GM19193 (cell line): Measurements from ENCODE around the gene FAM117A.

Source experiments
- POLR2A ChIP-seq: IDR thresholded peaks from 4 replicates; pipeline ENCODE4 v1.6.1; 2011; ENCODE audit not compliant: insufficient read depth, insufficient read length; ENCODE audit errors: extremely low read depth

Gene FAM117A

DNA sequence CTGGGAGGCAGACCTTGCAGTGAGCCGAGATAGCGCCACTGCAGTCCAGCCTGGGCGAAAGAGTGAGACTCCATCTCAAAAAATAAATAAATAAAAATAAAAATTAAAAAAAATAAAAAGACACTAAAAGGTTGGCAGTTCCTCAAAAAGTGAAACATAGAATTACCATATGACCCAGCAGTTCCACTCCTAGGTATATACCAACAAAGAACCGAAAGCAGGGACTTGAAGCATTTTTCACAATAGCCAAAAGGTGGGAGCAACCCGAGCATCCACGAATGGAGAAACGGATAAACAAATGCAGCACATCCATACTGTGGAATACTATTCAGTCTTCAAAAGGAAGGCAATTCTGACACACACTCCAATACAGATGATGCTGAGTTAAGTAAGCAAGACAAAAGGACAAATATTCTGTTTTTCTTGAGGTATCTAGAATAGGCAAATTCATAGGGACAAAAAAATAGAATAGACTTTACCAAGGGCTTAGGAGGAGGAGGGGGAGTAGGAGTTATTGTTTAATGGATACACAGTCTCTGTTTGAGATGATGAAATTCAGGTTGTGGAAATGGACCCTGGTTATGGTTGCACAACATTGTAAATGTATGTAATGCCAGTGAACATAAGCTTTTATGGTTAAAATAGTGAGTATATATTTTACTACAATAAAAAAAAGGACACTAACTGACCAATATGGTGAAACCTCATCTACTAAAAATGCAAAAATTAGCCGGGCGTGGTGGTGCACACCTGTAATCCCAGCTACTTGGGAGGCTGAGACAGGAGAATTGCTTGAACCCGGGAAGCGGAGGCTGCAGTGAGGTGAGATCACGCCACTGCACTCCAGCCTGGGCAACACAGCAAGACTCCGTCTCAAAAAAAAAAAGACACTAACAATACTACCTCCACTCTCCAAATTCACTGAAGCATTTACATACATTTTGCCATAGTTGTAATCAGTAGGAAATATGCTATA lies 29.1 kb downstream of the FAM117A start:
- no peak for TF ChIP-seq POLR2A

DNA sequence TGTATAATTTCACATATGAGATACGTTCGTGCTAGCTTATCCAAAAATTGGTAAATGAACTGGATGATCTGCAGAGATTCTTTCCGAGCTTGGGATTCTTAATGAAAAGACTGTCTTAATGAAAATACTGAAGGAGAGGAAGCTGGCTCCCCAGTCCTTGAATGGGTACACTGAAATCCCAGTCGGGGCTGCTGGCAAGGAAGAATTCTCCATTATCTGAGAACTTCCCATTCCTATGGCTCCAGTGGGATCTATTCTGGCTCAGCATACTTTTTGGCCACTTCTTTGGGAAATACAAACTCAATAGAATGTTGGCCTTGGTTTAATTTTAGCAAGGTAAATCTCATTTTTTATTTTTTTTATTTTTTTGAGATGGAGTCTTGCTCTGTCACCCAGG lies 32.5 kb downstream of the FAM117A start:
- no peak for TF ChIP-seq POLR2A

DNA sequence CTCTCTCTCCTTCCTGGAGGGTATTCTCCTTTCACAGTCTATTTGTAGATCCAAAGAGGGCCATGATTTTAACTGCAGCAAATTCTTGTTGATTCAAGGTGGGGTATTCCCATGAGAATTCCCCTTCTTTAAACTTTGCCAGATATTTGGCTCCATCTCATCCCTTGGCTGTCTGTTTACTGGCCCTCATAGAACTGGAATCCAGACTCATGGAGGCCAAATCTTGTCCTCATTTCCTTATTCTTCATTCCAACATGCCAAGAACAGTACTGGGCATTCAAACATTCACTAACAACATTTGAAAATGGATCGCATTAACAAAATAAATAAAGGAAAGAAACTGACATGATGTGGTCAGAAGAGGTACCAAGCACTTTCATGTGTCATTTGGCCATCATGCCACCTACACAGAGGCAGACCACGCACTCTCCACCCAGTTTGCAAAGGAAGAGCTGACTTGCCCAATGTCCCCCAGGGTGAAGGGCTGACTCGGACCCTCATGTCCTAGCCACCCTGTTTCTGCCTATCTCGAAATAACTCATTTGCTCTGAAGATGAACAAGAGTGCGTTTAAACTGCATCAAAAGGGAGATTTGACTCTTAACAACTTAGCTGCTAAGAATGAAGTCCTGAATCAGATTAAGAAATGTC lies 33.0 kb downstream of the FAM117A start:
- TF ChIP-seq POLR2A: no peak

DNA sequence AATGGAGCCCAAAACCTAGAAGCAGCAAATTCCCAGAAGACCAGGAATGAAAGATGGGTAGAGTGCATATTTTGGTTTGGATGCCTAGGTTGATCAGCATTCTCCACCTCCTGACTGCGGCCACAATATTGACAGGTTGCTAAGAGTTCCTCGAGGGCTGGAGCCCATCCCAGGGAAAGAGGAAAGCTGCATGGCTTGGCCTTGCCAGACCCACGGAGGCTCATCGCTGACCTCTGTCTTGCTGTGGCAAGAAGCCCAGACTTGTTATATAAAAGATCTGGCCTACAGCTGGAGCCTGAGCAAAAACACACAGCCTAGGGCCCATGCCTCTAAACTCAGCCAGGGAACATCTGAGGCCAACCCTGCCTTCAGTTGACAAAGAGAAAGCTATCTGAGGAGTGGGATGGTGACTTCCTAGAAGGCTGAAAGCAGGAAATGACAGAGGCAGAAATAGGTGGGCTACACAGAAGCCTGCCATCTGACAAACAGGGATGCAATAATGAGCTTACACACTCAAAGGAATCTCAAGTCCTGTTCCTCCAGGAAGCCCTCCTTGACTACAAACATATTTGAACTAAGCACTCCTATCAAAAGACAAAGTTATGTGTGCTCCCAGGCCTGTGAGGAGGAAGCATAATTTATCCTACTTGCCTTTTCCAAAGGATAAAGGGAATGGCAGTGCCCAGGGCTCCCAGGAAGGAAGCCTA lies 33.7 kb downstream of the FAM117A start:
- TF ChIP-seq POLR2A: no peak

DNA sequence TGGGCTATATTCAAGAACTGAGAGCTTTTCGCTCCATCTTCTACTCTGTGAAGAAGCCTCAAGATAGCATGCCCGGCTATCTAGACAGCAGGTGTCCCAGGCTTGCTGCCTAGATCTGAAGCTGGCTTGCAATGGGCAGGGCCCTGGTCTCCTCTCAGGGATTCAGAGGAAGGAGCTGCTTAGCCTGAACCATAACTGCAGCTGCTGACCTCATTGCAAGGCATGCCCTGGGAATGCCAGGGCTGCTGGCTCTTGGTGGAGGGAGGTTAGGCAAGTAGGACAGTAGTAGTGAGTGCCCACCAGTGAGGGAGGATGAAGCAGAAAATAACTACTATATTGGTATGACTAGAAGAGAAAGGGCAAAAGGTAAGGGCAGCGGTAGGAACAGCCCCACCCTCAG lies 34.9 kb downstream of the FAM117A start:
- no peak for TF ChIP-seq POLR2A

DNA sequence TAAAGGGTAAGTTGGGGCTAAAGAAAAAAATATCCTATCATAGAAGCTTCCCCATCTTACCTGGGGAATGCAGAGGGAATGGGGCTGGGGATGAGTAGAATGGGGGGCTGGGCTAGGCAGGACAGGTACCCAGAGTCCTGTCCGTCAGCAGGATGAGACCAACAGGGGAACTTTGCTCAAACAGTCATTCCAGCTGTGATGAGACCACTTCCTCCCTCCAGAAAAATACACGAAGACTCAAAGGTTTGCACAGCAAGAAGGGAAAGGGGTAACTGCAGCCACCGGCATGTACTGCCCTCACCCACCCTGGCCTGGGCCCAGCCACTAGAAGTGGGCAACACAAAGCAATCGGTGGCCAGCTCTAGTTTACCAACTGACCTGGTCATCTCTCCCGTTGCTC lies 35.5 kb downstream of the FAM117A start:
- TF ChIP-seq POLR2A: no peak

DNA sequence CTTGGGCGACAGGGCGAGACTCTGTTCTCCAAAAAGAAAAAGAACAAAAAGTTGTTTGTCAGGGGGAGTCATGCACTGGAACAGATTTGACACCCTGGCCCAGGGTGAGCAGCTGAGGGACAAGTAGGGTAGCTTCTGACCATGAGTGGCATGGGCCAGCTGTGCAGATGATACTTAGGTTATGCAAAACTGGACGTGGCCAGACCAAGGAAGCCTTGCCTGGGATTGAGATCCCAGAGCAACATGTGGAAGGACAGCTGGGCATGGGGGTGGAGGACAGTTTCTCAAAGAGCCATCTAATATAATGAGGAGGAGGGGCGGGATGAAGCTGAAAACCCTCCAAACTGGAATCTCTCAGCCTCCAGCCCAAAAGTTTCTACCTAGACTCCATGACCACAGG lies 36.6 kb downstream of the FAM117A start:
- TF ChIP-seq POLR2A: no peak

DNA sequence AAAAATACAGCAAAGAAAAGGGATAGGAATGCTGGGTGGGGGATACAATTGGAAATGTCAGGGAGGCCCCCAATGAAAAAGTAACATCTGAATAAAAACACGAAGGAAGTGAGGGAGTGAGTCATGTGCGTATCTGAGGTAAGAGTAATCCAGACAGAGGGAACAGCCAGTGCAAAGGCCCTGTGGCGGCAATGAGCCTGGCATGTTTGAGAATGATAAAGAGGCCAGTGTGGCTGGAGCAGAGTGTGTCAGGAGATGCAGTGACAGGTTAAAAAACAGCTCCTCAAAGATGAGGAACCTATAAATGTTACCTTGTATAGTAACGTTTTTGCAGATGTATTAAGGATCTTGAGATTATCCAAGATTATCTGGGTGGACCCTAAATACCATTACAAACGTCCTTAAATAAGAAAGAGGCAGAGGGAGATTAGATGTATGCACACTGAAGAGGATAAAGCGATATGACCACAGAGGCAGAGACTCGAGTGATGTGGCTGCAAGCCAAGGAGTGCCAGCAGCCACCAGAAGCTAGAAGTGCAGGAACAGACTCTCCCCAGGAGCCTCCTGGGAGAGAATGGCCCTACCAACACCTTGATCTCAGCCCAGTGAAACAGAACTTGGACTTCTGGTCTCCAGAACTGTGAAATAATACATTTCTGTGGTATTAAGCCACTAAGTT lies 38.3 kb downstream of the FAM117A start:
- TF ChIP-seq POLR2A: no peak

DNA sequence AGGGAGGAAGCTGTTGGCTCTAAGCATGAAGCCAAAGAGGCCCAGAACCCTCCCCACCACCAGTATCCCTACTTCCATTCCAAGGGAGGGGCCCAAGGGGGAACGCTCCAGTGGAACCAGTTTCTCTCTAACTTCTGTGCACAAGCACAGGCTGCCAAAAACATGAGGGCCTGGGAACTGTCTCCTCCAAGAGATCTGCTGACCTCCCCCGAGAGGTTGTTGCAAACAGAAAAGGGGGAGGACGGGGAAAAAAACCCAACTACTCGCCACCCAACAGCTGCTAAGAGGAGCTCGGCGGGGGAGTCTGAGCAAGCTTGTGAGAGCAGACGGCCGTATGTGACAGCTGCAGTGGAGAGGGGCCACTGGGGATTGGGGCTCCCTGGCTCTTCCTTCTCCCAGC lies 40.5 kb downstream of the FAM117A start:
- no peak for TF ChIP-seq POLR2A

DNA sequence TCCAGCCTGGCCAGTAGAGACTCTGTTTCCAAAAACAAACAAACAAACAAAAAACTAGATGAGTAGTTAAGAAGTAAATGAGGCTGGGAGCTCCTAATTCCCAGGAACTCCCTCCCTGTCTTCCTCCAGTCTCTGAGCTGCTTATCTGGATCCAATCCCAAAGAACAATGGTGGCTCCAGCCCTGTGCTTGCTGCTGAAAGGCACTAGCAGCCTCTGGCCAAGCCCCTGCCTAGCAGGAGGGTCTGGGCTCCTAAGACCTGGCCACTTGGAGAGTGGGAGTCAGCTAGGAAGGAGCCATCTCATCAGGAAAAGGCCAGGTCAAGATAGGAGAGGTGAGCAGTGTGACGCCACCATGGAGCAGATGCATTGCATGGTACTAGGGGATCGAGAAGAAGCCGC lies 41.9 kb downstream of the FAM117A start:
- TF ChIP-seq POLR2A: no peak

DNA sequence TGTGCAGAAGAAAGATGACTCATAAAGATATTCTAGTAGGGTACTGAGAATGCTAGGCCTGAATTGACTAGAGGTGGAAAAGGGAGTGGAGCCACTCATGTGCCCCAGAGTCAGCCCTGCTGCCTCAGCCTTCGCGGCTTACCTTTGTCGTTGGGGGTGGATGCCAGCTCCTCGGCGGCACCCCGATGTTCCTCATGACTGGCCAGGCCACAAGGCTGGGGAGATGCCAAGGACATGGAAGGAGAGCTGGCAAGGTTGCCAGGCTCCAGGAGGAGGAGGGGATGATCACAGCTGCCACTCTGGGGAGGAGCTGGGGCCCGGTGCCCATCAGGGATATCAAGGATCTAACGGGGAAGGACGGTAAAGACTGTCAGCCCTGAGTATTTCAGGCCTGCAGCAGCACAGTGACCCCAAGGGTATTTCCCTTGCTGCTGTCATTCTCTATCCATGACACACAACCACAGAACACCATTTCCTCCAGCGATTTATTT lies 46.5 kb downstream of the FAM117A start:
- no peak for TF ChIP-seq POLR2A

DNA sequence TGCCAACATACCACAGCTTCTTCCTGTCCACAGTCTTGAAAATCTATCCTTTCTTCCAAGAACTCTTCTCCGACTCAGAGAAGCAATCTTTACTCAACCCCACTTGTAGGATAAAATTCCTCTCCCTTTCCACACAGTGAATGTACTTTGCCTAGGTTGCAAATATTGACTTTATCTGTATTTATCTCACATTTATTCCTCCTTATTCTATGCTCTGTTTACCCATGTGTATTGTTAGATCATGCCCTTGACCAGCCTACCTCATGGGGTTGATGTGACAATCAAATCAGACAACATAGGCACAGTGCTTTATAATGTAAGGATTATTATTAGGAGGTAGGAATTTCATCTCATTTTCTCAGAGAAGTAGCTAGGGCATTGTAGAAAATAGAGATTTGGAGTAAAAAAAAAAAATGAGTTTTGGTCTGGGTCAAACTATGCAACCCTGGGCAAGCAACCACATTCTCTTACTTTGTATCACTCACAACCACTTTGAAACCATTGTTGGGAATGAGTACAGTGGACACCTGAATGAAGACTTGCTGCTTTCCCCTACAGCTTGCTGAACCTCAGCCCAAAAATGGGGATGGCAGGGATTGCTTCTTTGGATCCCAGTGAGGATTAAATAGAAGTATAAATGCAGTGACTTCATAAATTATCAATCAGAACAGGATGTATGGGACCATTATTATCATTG lies 47.1 kb downstream of the FAM117A start:
- no peak for TF ChIP-seq POLR2A

DNA sequence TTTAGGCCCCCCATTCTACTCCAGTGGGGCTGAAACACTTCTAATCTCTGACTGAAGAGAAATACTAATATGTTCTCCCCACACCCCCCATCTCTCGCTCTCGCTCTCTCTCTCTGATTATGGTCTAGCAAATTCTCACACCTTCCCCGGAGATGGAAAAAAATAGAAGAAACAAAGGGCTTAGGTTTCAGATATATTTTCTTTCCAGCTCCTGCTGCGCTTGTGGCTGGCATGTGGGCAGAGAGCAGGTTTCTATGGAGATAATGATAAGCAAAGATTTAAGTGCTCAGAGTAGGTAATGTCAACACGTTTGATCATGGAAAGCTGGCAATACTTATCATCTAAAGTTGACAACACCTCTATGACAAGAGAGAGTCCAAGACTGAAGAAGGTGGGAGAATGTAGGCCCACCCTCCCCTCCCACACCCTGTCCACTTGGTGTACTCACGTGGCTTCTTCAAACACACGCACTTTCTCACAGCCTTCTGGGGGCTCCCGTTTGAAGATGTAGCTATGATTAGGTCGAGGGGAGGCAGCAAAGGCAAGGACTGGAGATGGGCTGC lies 48.1 kb downstream of the FAM117A start:
- TF ChIP-seq POLR2A: no peak

DNA sequence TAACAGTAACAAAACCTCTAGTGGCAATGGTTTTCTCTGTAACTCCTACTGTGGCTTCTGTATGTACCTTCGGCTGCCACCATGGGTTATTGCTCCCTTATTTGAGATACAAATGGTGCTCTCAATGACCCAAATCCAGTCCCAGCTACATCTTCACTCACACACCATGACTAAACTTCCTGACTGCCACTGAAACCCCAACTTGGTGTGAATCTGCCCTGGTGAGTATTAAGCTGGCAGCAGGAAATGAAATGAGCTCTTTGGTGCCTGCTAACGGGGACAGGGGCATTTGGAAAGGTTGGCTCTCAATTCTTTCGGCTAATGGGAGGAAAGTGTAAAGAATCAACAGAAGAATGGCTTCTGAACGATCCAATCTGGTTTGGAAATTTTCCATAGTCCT lies 48.7 kb downstream of the FAM117A start:
- TF ChIP-seq POLR2A: no peak

DNA sequence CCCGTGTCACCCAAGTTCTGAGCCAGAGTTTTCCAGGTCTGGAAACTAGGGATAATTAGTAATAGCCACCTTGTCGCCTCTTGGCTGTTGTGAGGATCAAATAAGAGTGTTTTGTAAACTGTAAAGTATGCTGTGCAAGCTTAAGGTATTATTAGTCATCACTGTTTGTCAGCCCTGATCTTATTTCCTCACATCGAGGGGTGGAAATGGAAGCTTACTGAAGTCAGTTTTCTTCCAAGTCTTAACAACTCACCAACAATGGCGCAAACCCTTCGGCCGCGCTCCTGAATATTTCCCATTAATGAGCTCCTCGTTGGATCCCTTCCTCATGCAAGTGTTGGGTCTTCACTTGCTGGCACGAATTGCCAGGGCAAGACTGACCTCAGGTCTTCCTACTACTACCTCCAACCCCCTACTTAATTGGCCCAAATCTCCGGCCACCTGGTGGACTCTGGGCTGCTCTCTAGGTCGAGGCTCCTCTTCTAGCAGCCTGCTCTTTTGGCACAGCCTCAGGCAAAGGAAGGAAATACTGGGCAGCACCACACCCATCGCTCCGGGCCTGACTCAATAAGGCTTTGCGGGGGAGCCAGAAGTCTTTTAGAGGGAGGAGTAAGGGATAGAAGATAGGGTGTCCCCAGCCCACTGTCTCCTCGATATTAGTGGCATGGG lies 55.3 kb downstream of the FAM117A start:
- TF ChIP-seq POLR2A: no peak
